ENCODE results near the gene TMED9.

The TMED9 gene

GRCh38 chr5:177595991-177596774 lies 4.2 kb downstream of the TMED9 start:
- H2BK5ac ChIP-seq (ENCODE audit: low read depth, low read length, poor library complexity): no peak overlapping the region
- no peak overlapping the region for H3K4me2 ChIP-seq (ENCODE audit: low read length)
- DNase-seq: no peak
- no peak overlapping the region for H3K4me3 ChIP-seq (ENCODE audit: low read depth, low read length)
- H3K36me3 ChIP-seq (ENCODE audit: control insufficient read depth in 1 of 2, insufficient read depth in 2 of 2, low read length in 2 of 2): peaks cover 34 to 35% of the 10 kb centered on the region in 2 experiments
- no peak overlapping the region for H4K12ac ChIP-seq (ENCODE audit: low read depth, low read length)
- no peak overlapping the region for H3K4ac ChIP-seq (ENCODE audit: low read depth, low read length)
- H3K14ac ChIP-seq (ENCODE audit: low read length): no peak overlapping the region
- H3K79me1 ChIP-seq (ENCODE audit: low read length): peaks cover 11% of the 10 kb centered on the region
- peaks cover 0 to 8% of the 10 kb centered on the region in 2 experiments for H3K4me1 ChIP-seq (ENCODE audit: control insufficient read depth in 1 of 2, insufficient read depth in 2 of 2, low read length in 2 of 2)
- H3K18ac ChIP-seq (ENCODE audit: low read length): no peak overlapping the region
- no peaks in the 10 kb centered on the region for H3K27me3 ChIP-seq (ENCODE audit: insufficient read depth, low read length)
- H4K91ac ChIP-seq (ENCODE audit: low read depth, low read length): no peak overlapping the region
- peaks cover 12% of the 10 kb centered on the region for H3K79me2 ChIP-seq (ENCODE audit: control insufficient read depth, insufficient read depth, low read length, poor library complexity)
- no peak overlapping the region for H3K23ac ChIP-seq (ENCODE audit: low read length)
- WGBS (ENCODE audit: extremely low coverage, insufficient coverage, insufficient read length): no CpG with 5 or more reads among the region's 2 CpGs
- H2BK12ac ChIP-seq (ENCODE audit: low read length): no peak overlapping the region
- H3K27ac ChIP-seq (ENCODE audit: low read depth, low read length): no peak overlapping the region
- H3K9me3 ChIP-seq (ENCODE audit: insufficient read depth, low read depth, low read length): no peaks in the 10 kb centered on the region
- H3K9ac ChIP-seq (ENCODE audit: low read length): no peak overlapping the region
- no peak overlapping the region for H2BK120ac ChIP-seq (ENCODE audit: insufficient read depth, low read length, poor library complexity)
- no peak overlapping the region for H2AK5ac ChIP-seq (ENCODE audit: low read length)
- no peak overlapping the region for H4K8ac ChIP-seq (ENCODE audit: low read depth, low read length)
- H2AFZ ChIP-seq (ENCODE audit: insufficient read depth, low read length, poor library complexity): no peak overlapping the region

- no peaks in the 10 kb centered on the region for H3K27me3 ChIP-seq (ENCODE audit: insufficient read depth, low read length)
- no peak overlapping the region for H2AK5ac ChIP-seq (ENCODE audit: low read length)
- H3K9ac ChIP-seq (ENCODE audit: low read length): no peak overlapping the region
- no peak overlapping the region for H2BK12ac ChIP-seq (ENCODE audit: low read length)
- H4K12ac ChIP-seq (ENCODE audit: low read depth, low read length): no peak overlapping the region
- peaks cover 0 to 8% of the 10 kb centered on the region in 2 experiments for H3K4me1 ChIP-seq (ENCODE audit: control insufficient read depth in 1 of 2, insufficient read depth in 2 of 2, low read length in 2 of 2)
- no peak overlapping the region for H3K23ac ChIP-seq (ENCODE audit: low read length)
- no peak overlapping the region for H2AFZ ChIP-seq (ENCODE audit: insufficient read depth, low read length, poor library complexity)
- H3K14ac ChIP-seq (ENCODE audit: low read length): no peak overlapping the region
- DNase-seq: no peak
- no peak overlapping the region for H2BK5ac ChIP-seq (ENCODE audit: low read depth, low read length, poor library complexity)
- peaks cover 11% of the 10 kb centered on the region for H3K79me1 ChIP-seq (ENCODE audit: low read length)
- H3K79me2 ChIP-seq (ENCODE audit: control insufficient read depth, insufficient read depth, low read length, poor library complexity): peaks cover 12% of the 10 kb centered on the region
- no peak overlapping the region for H3K4me2 ChIP-seq (ENCODE audit: low read length)
- H2BK120ac ChIP-seq (ENCODE audit: insufficient read depth, low read length, poor library complexity): no peak overlapping the region
- H3K4ac ChIP-seq (ENCODE audit: low read depth, low read length): no peak overlapping the region
- WGBS (ENCODE audit: extremely low coverage, insufficient coverage, insufficient read length): no CpG with 5 or more reads among the region's 2 CpGs
- H4K8ac ChIP-seq (ENCODE audit: low read depth, low read length): no peak overlapping the region
- no peak overlapping the region for H3K27ac ChIP-seq (ENCODE audit: low read depth, low read length)
- H3K4me3 ChIP-seq (ENCODE audit: low read depth, low read length): no peak overlapping the region
- H3K18ac ChIP-seq (ENCODE audit: low read length): no peak overlapping the region
- no peak overlapping the region for H4K91ac ChIP-seq (ENCODE audit: low read depth, low read length)
- H3K36me3 ChIP-seq (ENCODE audit: control insufficient read depth in 1 of 2, insufficient read depth in 2 of 2, low read length in 2 of 2): peaks cover 34 to 35% of the 10 kb centered on the region in 2 experiments
- H3K9me3 ChIP-seq (ENCODE audit: insufficient read depth, low read depth, low read length): no peaks in the 10 kb centered on the region
Observed at GRCh38 chr5:177596775-177597238, 4.8 kb downstream of the TMED9 start.

GRCh38 chr5:177598477-177598876 lies 6.5 kb downstream of the TMED9 start:
- no peak overlapping the region for H3K18ac ChIP-seq (ENCODE audit: low read length)
- no peak overlapping the region for H2BK120ac ChIP-seq (ENCODE audit: insufficient read depth, low read length, poor library complexity)
- H3K27ac ChIP-seq (ENCODE audit: low read depth, low read length): no peak overlapping the region
- H3K23ac ChIP-seq (ENCODE audit: low read length): no peak overlapping the region
- no peak overlapping the region for H3K4me3 ChIP-seq (ENCODE audit: low read depth, low read length)
- H4K12ac ChIP-seq (ENCODE audit: low read depth, low read length): no peak overlapping the region
- no peaks in the 10 kb centered on the region for H3K9me3 ChIP-seq (ENCODE audit: insufficient read depth, low read depth, low read length)
- no peak overlapping the region for H3K14ac ChIP-seq (ENCODE audit: low read length)
- peaks cover 5% of the 10 kb centered on the region for H3K79me1 ChIP-seq (ENCODE audit: low read length)
- H3K36me3 ChIP-seq (ENCODE audit: control insufficient read depth in 1 of 2, insufficient read depth in 2 of 2, low read length in 2 of 2): peaks cover 32 to 33% of the 10 kb centered on the region in 2 experiments
- H3K9ac ChIP-seq (ENCODE audit: low read length): no peak overlapping the region
- WGBS (ENCODE audit: extremely low coverage, insufficient coverage, insufficient read length): no CpG with 5 or more reads among the region's 5 CpGs
- peaks cover 6% of the 10 kb centered on the region for H3K79me2 ChIP-seq (ENCODE audit: control insufficient read depth, insufficient read depth, low read length, poor library complexity)
- no peak overlapping the region for H3K4ac ChIP-seq (ENCODE audit: low read depth, low read length)
- no peak overlapping the region for H4K91ac ChIP-seq (ENCODE audit: low read depth, low read length)
- H2AK5ac ChIP-seq (ENCODE audit: low read length): no peak overlapping the region
- no peak overlapping the region for H3K4me2 ChIP-seq (ENCODE audit: low read length)
- H2BK5ac ChIP-seq (ENCODE audit: low read depth, low read length, poor library complexity): no peak overlapping the region
- DNase-seq: no peak
- H2AFZ ChIP-seq (ENCODE audit: insufficient read depth, low read length, poor library complexity): no peak overlapping the region
- peaks cover 0 to 8% of the 10 kb centered on the region in 2 experiments for H3K4me1 ChIP-seq (ENCODE audit: control insufficient read depth in 1 of 2, insufficient read depth in 2 of 2, low read length in 2 of 2)
- H4K8ac ChIP-seq (ENCODE audit: low read depth, low read length): no peak overlapping the region
- no peak overlapping the region for H2BK12ac ChIP-seq (ENCODE audit: low read length)
- no peaks in the 10 kb centered on the region for H3K27me3 ChIP-seq (ENCODE audit: insufficient read depth, low read length)

- H3K9me3 ChIP-seq (ENCODE audit: insufficient read depth, low read depth, low read length): no peaks in the 10 kb centered on the region
- H3K27me3 ChIP-seq (ENCODE audit: insufficient read depth, low read length): no peaks in the 10 kb centered on the region
- peak; percentile 59 to 86 for DNase-seq
Observed at GRCh38 chr5:177599731-177600507, 7.9 kb downstream of the TMED9 start, which contains the start of gene B4GALT7. Gene B4GALT7 (plus strand): TSS chr5:177600132. CDS start chr5:177600211, 79 bp downstream.

More at GRCh38 chr5:177599731-177600507, 7.9 kb downstream of the TMED9 start, which contains the start of gene B4GALT7:
- Histone ChIP-seq H3K4ac (ENCODE audit: low read depth, low read length) (peak within 1 kb of the TSS; percentile 59), H3K36me3 (ENCODE audit: control insufficient read depth in 1 of 2, insufficient read depth in 2 of 2, low read length in 2 of 2) (peaks cover 19 to 27% of the 10 kb centered on the region in 2 experiments), H2AFZ (ENCODE audit: insufficient read depth, low read length, poor library complexity) (peak within 1 kb of the TSS; percentile 76), H3K14ac (ENCODE audit: low read length) (peak within 1 kb of the TSS; percentile 74), H3K23ac (ENCODE audit: low read length) (no peak within 1 kb of the TSS), H3K79me2 (ENCODE audit: control insufficient read depth, insufficient read depth, low read length, poor library complexity) (peaks cover 6% of the 10 kb centered on the region), H2AK5ac (ENCODE audit: low read length) (no peak within 1 kb of the TSS), H3K4me1 (ENCODE audit: control insufficient read depth in 1 of 2, insufficient read depth in 2 of 2, low read length in 2 of 2) (peaks cover 0 to 8% of the 10 kb centered on the region in 2 experiments), H4K12ac (ENCODE audit: low read depth, low read length) (peak within 1 kb of the TSS; percentile 60), H3K18ac (ENCODE audit: low read length) (peak within 1 kb of the TSS; percentile 62), H2BK12ac (ENCODE audit: low read length) (no peak within 1 kb of the TSS), H4K8ac (ENCODE audit: low read depth, low read length) (peak within 1 kb of the TSS; percentile 93), H2BK5ac (ENCODE audit: low read depth, low read length, poor library complexity) (no peak within 1 kb of the TSS), H2BK120ac (ENCODE audit: insufficient read depth, low read length, poor library complexity) (peak within 1 kb of the TSS; percentile 37), H3K4me2 (ENCODE audit: low read length) (peak within 1 kb of the TSS; percentile 84), H3K9ac (ENCODE audit: low read length) (peak within 1 kb of the TSS; percentile 84), H3K27ac (ENCODE audit: low read depth, low read length) (peak within 1 kb of the TSS; percentile 66), H3K4me3 (ENCODE audit: low read depth, low read length) (peak within 1 kb of the TSS; percentile 89), H3K79me1 (ENCODE audit: low read length) (peaks cover 5% of the 10 kb centered on the region), H4K91ac (ENCODE audit: low read depth, low read length) (peak within 1 kb of the TSS; percentile 64)
- no CpG with 5 or more reads among the region's 86 CpGs for WGBS (ENCODE audit: extremely low coverage, insufficient coverage, insufficient read length)
